H1 (cell line): ENCODE results near the gene DSTN. TPM values are rescaled to one million over a fixed set of nuclear protein-coding genes. Genes with fewer than 3 reads are reported as not detected.

Experiments used
- ATF2 ChIP-seq: IDR thresholded peaks from 2 replicates; pipeline ENCODE4 v1.6.1; 2012; ENCODE audit warnings: low read length, inconsistent platforms
- CBX8 ChIP-seq: fragments of 300-800, 300-1000 bp; sonication (generic); IDR thresholded peaks from 2 replicates; pipeline ENCODE4 v1.7.1; 2016; ENCODE audit warnings: low read depth, low read length, borderline replicate concordance
- polyA plus RNA-seq, 7 experiments: library from polyadenylated mRNA; depleted of rRNA in 3 of 7; stranded (reverse) in 5 of 7; unstranded in 2 of 7; fragments of >200 nt in 5 of 7; fragments of 200-250 nt in 2 of 7; gene quantifications; 1 replicate in 5 of 7; 2 replicates in 1 of 7; 4 replicates in 1 of 7; pipeline versions ENCODE4 v1.2.1 to v1.2.3, GENCODE V29; 2011 to 2013; ENCODE audit warnings: missing spikeins in 2 of 7, mixed read lengths in 2 of 7
- total RNA-seq: library from RNA; stranded (reverse); fragmentation: NEBNext Ultra II Directional; extraction: Animal tissue kit (Norgen Biotek cat#: 25700); gene quantifications from 2 replicates; pipeline ENCODE4 v1.2.1, GENCODE V29; 2021

DSTN gene
- total and polyA plus RNA-seq, 2 of the 8 experiments (the other 6 are each of a cell fraction or from before 2014, with no cell fraction given) = 43.3 to 208 TPM

- TF ChIP-seq ATF2 = no peak
- no peak for TF ChIP-seq CBX8
Measured at GRCh38 chr20:17608701-17609497, 39.0 kb downstream of the DSTN start (continued).
